Measurements from ENCODE around the gene SF3B1.

GRCh38 chr2:197353393-197354168 is 81.2 kb downstream of the SF3B1 start:
- TF ChIP-seq POLR2AphosphoS5 (IDR thresholded peaks at IDR 0.05) (no peak), CTCF (IDR thresholded peaks at IDR 0.05) (no peak), POLR2A (IDR thresholded peaks at IDR 0.05) (no peak)

Measured in gastroesophageal sphincter (tissue), 3 donors.